HS-5 (cell line): ENCODE measurements around the gene ERCC2.
"Not testable (repeated sequence)": the region's sequence is repeated elsewhere in the genome, so short reads cannot be mapped to it uniquely, and the experiment has no call there.

Experiments used
- DNase-seq: peaks from one replicate; pipeline ENCODE4 v3.0.0-alpha.2; 2012; ENCODE audit warnings: low read depth

Gene ERCC2

GRCh38 chr19:45354241-45354842, 16.0 kb downstream of the ERCC2 start:
- DNase-seq: no peak

GRCh38 chr19:45352914-45353796, 17.2 kb downstream of the ERCC2 start:
- DNase-seq: no peak

- DNase-seq: no peak
Observed at GRCh38 chr19:45352471-45352870, 17.9 kb downstream of the ERCC2 start.

- DNase-seq: no peak
Observed at GRCh38 chr19:45352062-45352461, 18.3 kb downstream of the ERCC2 start.

GRCh38 chr19:45351401-45351952, 18.9 kb downstream of the ERCC2 start:
- DNase-seq: no peak

- DNase-seq: no peak
Observed at GRCh38 chr19:45350477-45351058, 19.8 kb downstream of the ERCC2 start.

- DNase-seq: no peak
Observed at GRCh38 chr19:45349430-45349941, 20.9 kb downstream of the ERCC2 start.

- DNase-seq: no peak
Observed at GRCh38 chr19:45349126-45349415, 21.3 kb downstream of the ERCC2 start.

- DNase-seq: no peak
Observed at GRCh38 chr19:45348367-45349125, 21.8 kb downstream of the ERCC2 start.

- no peak for DNase-seq
Observed at GRCh38 chr19:45347570-45348366, 22.6 kb downstream of the ERCC2 start.

GRCh38 chr19:45346449-45346848, 23.9 kb downstream of the ERCC2 start:
- DNase-seq: no peak

GRCh38 chr19:45345506-45345860, 24.9 kb downstream of the ERCC2 start:
- DNase-seq: no peak

- no peak for DNase-seq
Observed at GRCh38 chr19:45344621-45345505, 25.5 kb downstream of the ERCC2 start.

- no peak for DNase-seq
Observed at GRCh38 chr19:45342911-45343310, 27.5 kb downstream of the ERCC2 start.

- DNase-seq: no peak
Observed at GRCh38 chr19:45340899-45341453, 29.4 kb downstream of the ERCC2 start.

- DNase-seq: no peak
Observed at GRCh38 chr19:45340232-45340898, 30.0 kb downstream of the ERCC2 start, which contains the start of gene KLC3. Gene KLC3, plus strand, starts transcription at chr19:45340750. Its CDS starts 4,792 bp downstream, at chr19:45345542.

- DNase-seq: no peak
Observed at GRCh38 chr19:45339629-45340028, 30.7 kb downstream of the ERCC2 start.

- no peak for DNase-seq
Observed at GRCh38 chr19:45336696-45337251, 33.6 kb downstream of the ERCC2 start.

- DNase-seq: not testable (repeated sequence)
Observed at GRCh38 chr19:45334881-45335280, 35.5 kb downstream of the ERCC2 start.
